Activated CD4-positive, alpha-beta T cell treated with anti-CD3 and anti-CD28 coated beads, Interleukin-2, amount 10 ng/mL, durations not matched to agents 24 days and 14 days (primary cell): Measurements from ENCODE around the gene AZI2. TPM values are rescaled to one million over a fixed set of nuclear protein-coding genes. Genes with fewer than 3 reads are reported as not detected.

Source experiments
- DNase-seq: peaks from one replicate; pipeline ENCODE4 v3.0.0; 2022
- H3K27ac Mint-ChIP-seq: one replicate; pipeline ENCODE4 v1.8.0; 2022; ENCODE audit warnings: mild to moderate bottlenecking, mixed read lengths
- H3K27me3 Mint-ChIP-seq: one replicate; pipeline ENCODE4 v1.8.0; 2022; ENCODE audit warnings: mixed read lengths
- H3K36me3 Mint-ChIP-seq: one replicate; pipeline ENCODE4 v1.8.0; 2022; ENCODE audit warnings: low read depth, mild to moderate bottlenecking, mixed read lengths
- H3K4me1 Mint-ChIP-seq: one replicate; pipeline ENCODE4 v1.8.0; 2021; ENCODE audit warnings: mixed read lengths
- H3K4me3 Mint-ChIP-seq: one replicate; pipeline ENCODE4 v1.8.0; 2022; ENCODE audit warnings: mild to moderate bottlenecking, moderate library complexity, mixed read lengths
- H3K9me3 Mint-ChIP-seq: one replicate; pipeline ENCODE4 v1.8.0; 2021; ENCODE audit warnings: mixed read lengths
- intact Hi-C: fragments of 100-400 bp; cut with micrococcal nuclease; formaldehyde crosslinking; loops from one replicate; pipeline ENCODE4 v1.15.1; 2023
- total RNA-seq: library from RNA; stranded (reverse); gene quantifications from 2 replicates; pipeline ENCODE4 v1.2.3, GENCODE V29; 2022

Gene AZI2
- 35.6 and 38.7 TPM in 2 replicates for total RNA-seq

DNA sequence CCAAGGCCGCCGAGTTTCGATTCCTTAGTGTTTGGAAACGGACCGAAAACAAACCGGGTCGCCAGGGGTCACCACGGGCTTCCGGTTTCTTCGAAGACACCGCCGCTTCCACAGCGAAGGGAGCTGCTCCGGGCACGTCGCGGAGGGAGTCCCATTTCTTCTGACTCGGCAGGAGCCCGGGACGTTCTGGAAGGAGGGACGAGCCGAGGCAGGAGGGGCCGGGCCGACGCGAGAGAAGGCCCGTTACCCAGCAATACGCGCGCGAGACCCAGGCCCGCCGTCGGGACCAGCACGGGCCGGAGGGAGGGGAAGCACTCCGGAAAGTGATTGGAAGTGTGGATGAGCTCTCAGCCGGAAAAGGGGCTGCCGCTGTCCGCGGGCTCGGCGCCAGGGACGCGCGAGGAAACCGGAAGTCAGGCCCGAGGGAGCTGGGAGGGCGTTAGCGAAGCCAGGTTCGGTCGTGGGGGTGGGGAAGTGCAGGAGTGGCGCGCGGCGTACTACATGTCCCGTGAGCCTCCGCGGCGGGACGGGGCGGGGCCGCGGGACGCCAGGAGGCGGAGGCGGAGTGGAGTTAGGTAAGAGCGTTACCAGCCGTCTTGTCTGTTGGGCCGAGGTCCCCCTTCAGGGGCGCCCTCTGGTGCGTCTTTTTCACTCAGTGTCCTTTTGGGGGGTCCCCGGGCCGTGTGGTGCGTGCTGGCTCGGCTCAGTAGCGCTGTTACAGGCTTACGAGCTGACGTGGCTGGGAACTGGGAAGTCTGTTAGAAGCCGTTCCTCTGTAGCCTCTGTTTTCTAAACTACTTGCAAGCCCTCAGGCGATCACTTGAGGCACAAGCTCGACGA, at the start of gene AZI2, which contains the start of gene ZCWPW2:
AZI2 (minus strand) TSS at position 196 of the 840 bp plus-strand sequence. CDS start 8,207 bp downstream, outside the sequence.
ZCWPW2 (plus strand) TSS at position 93 of the 840 bp plus-strand sequence. CDS start 64,348 bp downstream, outside the sequence.
- peaks cover 41% of the 10 kb centered on the region for H3K4me1 Mint-ChIP-seq
- intact Hi-C loops = loop anchor here (1.0 to 10.0 kb wide), 7 partner anchors 23 to 894 kb away; partner anchors contain the start of genes CMC1 and SLC4A7
- peak within 1 kb of the TSS; percentile 98 for H3K4me3 Mint-ChIP-seq
- H3K27ac Mint-ChIP-seq = peak within 1 kb of the TSS; percentile 96
- H3K36me3 Mint-ChIP-seq = peaks cover 25% of the 10 kb centered on the region
- H3K9me3 Mint-ChIP-seq = peaks cover 5% of the 10 kb centered on the region
- DNase-seq = peak; percentile 98
- H3K27me3 Mint-ChIP-seq = no peaks in the 10 kb centered on the region

- Mint-ChIP-seq H3K27ac (no peak overlapping the region), H3K4me1 (no peaks in the 10 kb centered on the region), H3K27me3 (no peaks in the 10 kb centered on the region), H3K36me3 (no peaks in the 10 kb centered on the region), H3K9me3 (peaks cover 3% of the 10 kb centered on the region), H3K4me3 (no peak overlapping the region)
- intact Hi-C loops = no loop called here
- no peak for DNase-seq
These were observed 40.4 kb upstream of the AZI2 start for GRCh38 chr3:28388978-28389377.

DNA sequence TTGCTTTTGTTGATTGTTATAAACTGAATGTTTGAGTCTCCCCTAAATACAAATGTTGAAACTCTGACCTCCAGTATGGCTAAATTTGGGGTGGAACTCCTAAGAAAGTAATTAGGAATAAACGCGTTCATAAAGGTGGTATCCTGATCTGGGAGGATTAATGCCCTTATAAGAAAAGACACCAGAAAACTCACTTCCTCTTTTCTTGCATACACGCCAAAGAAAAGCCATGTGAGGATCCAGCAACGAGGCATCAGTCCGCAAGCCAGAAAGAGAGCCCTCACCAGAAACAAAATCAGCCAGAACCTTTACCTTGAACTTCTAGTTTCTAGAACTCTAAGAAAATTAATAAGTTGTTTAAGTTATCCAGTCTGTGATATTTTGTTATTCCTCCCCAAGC, 37.4 kb upstream of the AZI2 start:
- H3K4me3 Mint-ChIP-seq = no peak overlapping the region
- H3K4me1 Mint-ChIP-seq = no peaks in the 10 kb centered on the region
- no peaks in the 10 kb centered on the region for H3K27me3 Mint-ChIP-seq
- intact Hi-C loops = no loop called here
- DNase-seq = no peak
- H3K27ac Mint-ChIP-seq = no peak overlapping the region
- peaks cover 3% of the 10 kb centered on the region for H3K9me3 Mint-ChIP-seq
- no peaks in the 10 kb centered on the region for H3K36me3 Mint-ChIP-seq

- Mint-ChIP-seq H3K36me3 (no peaks in the 10 kb centered on the region), H3K9me3 (no peaks in the 10 kb centered on the region), H3K27ac (no peak overlapping the region), H3K4me1 (no peaks in the 10 kb centered on the region), H3K27me3 (no peaks in the 10 kb centered on the region), H3K4me3 (no peak overlapping the region)
- intact Hi-C loops = no loop called here
- no peak for DNase-seq
These were observed 27.8 kb upstream of the AZI2 start for GRCh38 chr3:28376424-28376823.

- Mint-ChIP-seq H3K27me3 (no peaks in the 10 kb centered on the region), H3K36me3 (peaks cover 29% of the 10 kb centered on the region), H3K4me3 (peak overlapping the region; percentile 98), H3K4me1 (peaks cover 41% of the 10 kb centered on the region), H3K27ac (peak overlapping the region; percentile 96), H3K9me3 (peaks cover 9% of the 10 kb centered on the region)
- DNase-seq = no peak
- intact Hi-C loops = loop anchor here (1.0 to 10.0 kb wide), 5 partner anchors 108 to 895 kb away; partner anchors contain the start of gene CMC1
These were observed 911 bp upstream of the AZI2 start for GRCh38 chr3:28349469-28350000.

DNA sequence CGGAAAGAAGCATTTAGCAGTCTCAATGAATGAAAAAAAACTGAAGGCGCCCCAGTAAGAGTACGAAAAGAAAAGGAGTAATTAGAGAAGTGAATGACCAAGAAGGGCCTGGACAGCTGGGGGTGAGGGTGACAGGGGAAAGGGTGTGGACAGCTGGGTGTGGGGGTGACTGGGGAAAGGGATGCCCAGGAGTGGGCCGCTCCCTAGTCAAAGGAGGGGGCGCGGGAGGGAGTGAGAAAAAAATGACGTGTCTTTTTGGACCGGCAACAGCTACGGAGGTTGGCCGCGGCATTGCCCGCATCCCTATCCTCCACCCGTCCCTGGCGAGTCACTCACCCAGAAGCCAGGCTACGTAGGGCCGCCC, 377 bp downstream of the AZI2 start:
- H3K4me3 Mint-ChIP-seq = peak overlapping the region; percentile 98

DNA sequence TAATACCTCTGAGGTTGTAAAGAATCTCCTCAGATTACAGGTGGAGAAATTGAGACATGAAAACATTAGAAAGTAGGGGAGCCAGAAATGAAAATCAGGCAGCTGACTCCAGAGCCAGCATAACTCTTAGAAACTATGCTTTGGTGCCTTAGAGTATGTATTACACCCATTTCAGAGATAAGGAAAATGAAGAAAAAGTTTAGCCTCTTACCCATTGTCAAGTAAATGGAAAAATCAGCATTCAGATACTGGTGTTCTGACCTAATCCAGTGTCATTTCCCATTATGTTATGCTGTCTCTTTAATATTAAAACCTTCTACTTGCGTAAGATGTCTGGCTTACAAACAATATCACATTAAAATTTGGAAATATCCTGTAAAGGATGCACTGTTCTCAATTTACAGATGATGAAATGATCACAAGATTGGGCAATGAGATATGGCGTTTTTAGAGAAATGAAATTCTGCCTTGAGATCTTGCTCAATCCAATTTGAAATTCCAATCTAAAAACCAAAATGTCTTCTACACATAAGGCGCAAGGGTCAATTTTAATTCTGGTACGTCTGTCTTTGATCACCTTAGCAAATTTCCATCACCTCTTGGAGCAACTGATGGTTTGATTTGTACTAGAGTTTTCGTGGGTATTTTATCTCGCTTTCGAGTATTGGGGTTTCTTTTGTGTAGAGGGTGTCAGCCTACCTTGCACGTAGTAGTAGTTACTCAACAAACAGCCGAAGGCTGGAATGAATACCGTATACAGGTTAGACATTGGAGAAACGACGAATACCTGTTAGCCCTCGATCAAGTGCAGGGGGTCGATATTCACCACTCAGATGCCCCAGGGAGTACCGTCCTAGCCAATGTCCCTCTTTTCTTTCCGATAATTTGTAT, 1.0 kb downstream of the AZI2 start:
- H3K4me3 Mint-ChIP-seq = peak overlapping the region; percentile 98
- intact Hi-C loops = loop anchor here (1.0 to 10.0 kb wide), 6 partner anchors 21 to 893 kb away; partner anchors contain the start of gene SLC4A7
- H3K27me3 Mint-ChIP-seq = no peaks in the 10 kb centered on the region
- H3K9me3 Mint-ChIP-seq = peaks cover 4% of the 10 kb centered on the region
- H3K36me3 Mint-ChIP-seq = peaks cover 20% of the 10 kb centered on the region
- no peak for DNase-seq
- peaks cover 50% of the 10 kb centered on the region for H3K4me1 Mint-ChIP-seq
- H3K27ac Mint-ChIP-seq = peak overlapping the region; percentile 96

More for the DNA sequence above, 377 bp downstream of the AZI2 start:
- H3K9me3 Mint-ChIP-seq = peaks cover 4% of the 10 kb centered on the region
- H3K4me1 Mint-ChIP-seq = peaks cover 45% of the 10 kb centered on the region
- no peak for DNase-seq
- intact Hi-C loops = loop anchor here (1.0 to 10.0 kb wide), 6 partner anchors 22 to 893 kb away; partner anchors contain the start of gene SLC4A7
- peak overlapping the region; percentile 96 for H3K27ac Mint-ChIP-seq
- peaks cover 20% of the 10 kb centered on the region for H3K36me3 Mint-ChIP-seq
- no peaks in the 10 kb centered on the region for H3K27me3 Mint-ChIP-seq

DNA sequence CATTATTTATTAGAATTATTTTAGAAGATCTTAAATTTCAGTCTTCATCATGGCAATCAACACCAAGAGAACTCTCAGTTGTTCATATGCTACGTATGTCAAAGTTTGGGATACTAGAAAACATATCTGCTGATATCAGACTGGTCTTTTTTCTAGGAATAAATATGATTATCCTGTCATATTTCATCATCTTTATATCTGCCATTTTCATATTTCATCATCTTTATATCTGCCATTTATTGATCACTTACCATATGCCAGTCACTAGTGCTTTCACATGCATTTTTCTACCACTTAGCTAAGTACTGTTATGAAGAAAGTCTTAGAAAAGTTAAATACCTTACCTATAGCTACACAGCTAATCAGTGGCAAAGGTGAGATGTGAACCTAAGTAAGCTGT, 2.9 kb downstream of the AZI2 start:
- Mint-ChIP-seq H3K9me3 (no peaks in the 10 kb centered on the region), H3K27ac (no peak overlapping the region), H3K27me3 (no peaks in the 10 kb centered on the region), H3K36me3 (peaks cover 13% of the 10 kb centered on the region), H3K4me3 (peak overlapping the region; percentile 98), H3K4me1 (peaks cover 53% of the 10 kb centered on the region)
- intact Hi-C loops = loop anchor here (5.0 to 10.0 kb wide), 4 partner anchors 418 to 891 kb away; no protein-coding TSS in a partner anchor
- no peak for DNase-seq

- Mint-ChIP-seq H3K27me3 (no peaks in the 10 kb centered on the region), H3K4me3 (no peak overlapping the region), H3K27ac (peak overlapping the region; percentile 39)
These were observed 5.5 kb downstream of the AZI2 start for GRCh38 chr3:28343144-28343543.

GRCh38 chr3:28337230-28337629, 11.4 kb downstream of the AZI2 start:
- Mint-ChIP-seq H3K4me3 (no peak overlapping the region), H3K27ac (no peak overlapping the region), H3K27me3 (no peaks in the 10 kb centered on the region), H3K9me3 (no peaks in the 10 kb centered on the region), H3K36me3 (peaks cover 22% of the 10 kb centered on the region), H3K4me1 (peaks cover 12% of the 10 kb centered on the region)
- no peak for DNase-seq
- intact Hi-C loops = no loop called here

More at GRCh38 chr3:28343144-28343543, 5.5 kb downstream of the AZI2 start:
- Mint-ChIP-seq H3K4me1 (peaks cover 45% of the 10 kb centered on the region), H3K36me3 (peaks cover 14% of the 10 kb centered on the region), H3K9me3 (no peaks in the 10 kb centered on the region)
- intact Hi-C loops = loop anchor here (10.0 kb wide), 1 partner anchor 888 kb away; no protein-coding TSS in a partner anchor
- DNase-seq = no peak

DNA sequence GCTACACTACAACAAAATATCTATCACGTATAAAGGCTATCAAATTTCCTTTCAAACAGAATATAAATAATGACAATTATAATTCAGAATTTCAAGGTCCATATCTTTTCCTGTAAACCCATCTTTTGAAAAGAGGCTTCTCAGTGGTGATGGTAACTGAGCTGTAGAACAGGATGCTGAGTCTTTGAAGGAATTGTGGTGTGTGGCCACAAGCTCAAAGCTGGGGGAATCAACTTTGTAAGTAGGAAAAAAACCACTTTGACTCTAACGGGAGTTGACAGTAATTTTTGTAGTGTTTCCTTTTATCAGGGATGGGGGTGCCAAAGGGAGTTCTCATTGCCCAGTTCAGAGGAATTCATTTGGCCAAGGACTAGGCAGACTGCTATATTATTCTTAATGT, 13.4 kb downstream of the AZI2 start:
- Mint-ChIP-seq H3K27ac (no peak overlapping the region), H3K9me3 (no peaks in the 10 kb centered on the region), H3K4me3 (no peak overlapping the region), H3K36me3 (peaks cover 23% of the 10 kb centered on the region), H3K27me3 (no peaks in the 10 kb centered on the region), H3K4me1 (peaks cover 6% of the 10 kb centered on the region)
- DNase-seq = no peak
- intact Hi-C loops = no loop called here

- H3K27me3 Mint-ChIP-seq = no peaks in the 10 kb centered on the region
- peaks cover 6% of the 10 kb centered on the region for H3K4me1 Mint-ChIP-seq
- H3K4me3 Mint-ChIP-seq = no peak overlapping the region
- no peak for DNase-seq
- H3K27ac Mint-ChIP-seq = no peak overlapping the region
- peaks cover 21% of the 10 kb centered on the region for H3K36me3 Mint-ChIP-seq
- no peaks in the 10 kb centered on the region for H3K9me3 Mint-ChIP-seq
- intact Hi-C loops = no loop called here
These were observed 14.1 kb downstream of the AZI2 start for GRCh38 chr3:28334552-28334951.
